BLaER1 (cell line): ENCODE measurements around the gene CTNNBL1.

Source experiments
- H3K27ac ChIP-seq: shearing (Covaris generic); formaldehyde crosslinking; 2 replicates; pipeline ENCODE4 v1.8.1; 2022
- H3K27me3 ChIP-seq: shearing (Covaris generic); formaldehyde crosslinking; 2 replicates; pipeline ENCODE4 v1.8.1; 2022
- H3K36me3 ChIP-seq: shearing (Covaris generic); formaldehyde crosslinking; 2 replicates; pipeline ENCODE4 v1.8.1; 2022
- H3K4me1 ChIP-seq: shearing (Covaris generic); formaldehyde crosslinking; 2 replicates; pipeline ENCODE4 v1.8.1; 2022
- H3K4me2 ChIP-seq: shearing (Covaris generic); formaldehyde crosslinking; 2 replicates; pipeline ENCODE4 v1.8.1; 2022
- H3K4me3 ChIP-seq: shearing (Covaris generic); formaldehyde crosslinking; 2 replicates; pipeline ENCODE4 v1.8.1; 2022
- H3K9ac ChIP-seq: shearing (Covaris generic); formaldehyde crosslinking; 2 replicates; pipeline ENCODE4 v1.8.1; 2022
- H3K9me3 ChIP-seq: shearing (Covaris generic); formaldehyde crosslinking; 2 replicates; pipeline ENCODE4 v1.8.1; 2022
- H4K20me1 ChIP-seq: shearing (Covaris generic); formaldehyde crosslinking; 2 replicates; pipeline ENCODE4 v1.8.1; 2022
- Cebpa-rat ChIP-seq: shearing (Covaris generic); IDR thresholded peaks from 2 replicates; pipeline ENCODE4 v1.8.1; 2022

The CTNNBL1 gene

DNA sequence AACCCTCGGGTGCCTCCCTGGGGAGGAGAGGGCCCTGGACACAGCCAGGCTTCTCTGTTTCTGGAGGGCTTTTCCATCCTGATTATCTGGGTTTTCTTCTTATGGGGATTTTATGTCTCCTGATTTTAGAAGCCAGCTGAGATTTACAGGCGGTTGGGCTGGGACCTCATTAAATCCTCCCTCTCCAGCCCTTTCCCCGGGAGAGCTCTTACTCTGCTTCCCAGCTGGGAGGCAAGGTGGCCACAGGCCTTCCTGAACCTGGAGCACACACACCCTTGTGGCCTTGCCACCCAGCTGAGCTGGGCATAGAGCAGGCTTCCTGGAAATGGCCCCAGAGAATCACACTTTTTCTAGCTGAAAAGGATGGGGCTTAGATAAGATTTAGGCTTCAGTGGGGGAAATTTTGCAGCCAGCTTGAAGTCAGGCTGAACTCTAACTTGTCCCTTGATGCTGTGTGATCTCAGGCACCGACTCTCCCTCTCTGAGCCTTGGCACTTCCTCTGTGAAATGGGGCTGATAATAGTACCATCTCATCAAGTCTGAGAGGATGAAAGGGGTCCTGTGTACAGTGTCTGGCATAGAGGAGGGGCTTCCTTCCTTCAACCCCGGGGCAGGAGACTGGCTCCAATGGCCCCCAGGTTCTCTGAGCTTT is 225.7 kb downstream of the CTNNBL1 start:
- H3K9me3 ChIP-seq = no peaks in the 10 kb centered on the region
- H3K4me3 ChIP-seq = no peak overlapping the region
- no peaks in the 10 kb centered on the region for H4K20me1 ChIP-seq
- H3K4me1 ChIP-seq = peaks cover 16% of the 10 kb centered on the region
- no peak for TF ChIP-seq Cebpa-rat
- H3K9ac ChIP-seq = no peak overlapping the region
- no peak overlapping the region for H3K27ac ChIP-seq
- H3K27me3 ChIP-seq = peaks cover 38% of the 10 kb centered on the region
- H3K4me2 ChIP-seq = no peak overlapping the region
- H3K36me3 ChIP-seq = no peaks in the 10 kb centered on the region

DNA sequence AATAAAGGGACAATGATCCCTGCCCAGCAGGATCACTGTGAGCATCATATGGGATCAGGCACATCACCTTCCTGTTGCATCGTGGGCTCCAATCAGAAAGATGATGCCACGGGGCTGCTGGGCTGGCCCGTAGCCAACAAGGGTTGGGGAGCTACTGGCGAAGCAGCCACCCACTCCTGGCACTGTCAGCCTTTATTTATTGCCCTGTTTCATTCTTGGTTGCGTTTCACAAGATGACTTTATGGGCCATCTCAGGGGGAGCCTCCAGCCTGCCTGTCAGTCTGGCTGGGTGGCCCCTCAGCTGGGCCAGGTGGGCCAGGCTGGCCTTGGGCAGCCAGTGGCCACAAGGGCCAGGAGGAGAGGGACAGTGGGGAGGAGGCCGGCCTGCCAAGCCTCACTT is 226.4 kb downstream of the CTNNBL1 start:
- H3K4me1 ChIP-seq = peaks cover 9% of the 10 kb centered on the region; the same call in 1 of the 2 replicates
- H3K4me2 ChIP-seq = no peak overlapping the region
- TF ChIP-seq Cebpa-rat = no peak
- H3K9ac ChIP-seq = no peak overlapping the region
- peaks cover 31% of the 10 kb centered on the region for H3K27me3 ChIP-seq
- no peak overlapping the region for H3K27ac ChIP-seq
- H3K4me3 ChIP-seq = no peak overlapping the region
- H4K20me1 ChIP-seq = no peaks in the 10 kb centered on the region
- H3K9me3 ChIP-seq = no peaks in the 10 kb centered on the region
- no peaks in the 10 kb centered on the region for H3K36me3 ChIP-seq

DNA sequence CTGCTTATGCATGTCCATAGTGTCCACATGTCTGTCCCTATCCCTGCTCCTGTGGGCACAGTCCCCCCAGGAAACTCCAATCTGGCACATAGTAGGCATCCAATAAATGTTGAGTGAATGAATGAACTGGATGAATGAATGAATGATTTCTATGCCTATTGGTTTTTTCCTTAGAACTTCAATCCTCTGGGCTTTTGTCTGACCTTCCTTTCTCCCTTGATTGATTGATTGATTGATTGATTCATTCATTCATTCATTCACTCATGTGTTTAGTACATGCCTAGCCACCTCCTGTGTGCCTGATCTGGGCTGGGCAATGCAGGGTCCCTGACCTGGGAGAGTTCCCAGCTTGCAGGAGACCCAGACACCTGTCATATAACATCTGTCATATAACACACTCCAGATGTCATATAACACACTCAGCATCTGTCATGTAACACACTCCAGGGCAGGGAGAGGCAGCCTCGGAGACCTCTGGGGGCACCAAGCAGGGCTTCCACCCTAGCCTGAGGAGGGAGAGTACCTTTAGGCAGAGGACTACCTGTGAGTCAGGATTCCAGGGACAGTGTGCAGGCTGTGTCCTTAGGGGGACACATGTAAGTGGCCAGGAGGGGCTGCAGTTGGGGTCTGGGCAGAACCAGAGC is 227.0 kb downstream of the CTNNBL1 start:
- peaks cover 25% of the 10 kb centered on the region for H3K27me3 ChIP-seq
- no peak for TF ChIP-seq Cebpa-rat
- no peak overlapping the region for H3K9ac ChIP-seq
- peaks cover 9% of the 10 kb centered on the region; the same call in 1 of the 2 replicates for H3K4me1 ChIP-seq
- H4K20me1 ChIP-seq = no peaks in the 10 kb centered on the region
- H3K27ac ChIP-seq = no peak overlapping the region
- no peaks in the 10 kb centered on the region for H3K36me3 ChIP-seq
- H3K9me3 ChIP-seq = no peaks in the 10 kb centered on the region
- no peak overlapping the region for H3K4me2 ChIP-seq
- H3K4me3 ChIP-seq = no peak overlapping the region

- H3K9ac ChIP-seq = no peak overlapping the region
- no peak overlapping the region for H3K4me3 ChIP-seq
- no peaks in the 10 kb centered on the region for H4K20me1 ChIP-seq
- no peak overlapping the region for H3K27ac ChIP-seq
- TF ChIP-seq Cebpa-rat = no peak
- H3K4me2 ChIP-seq = no peak overlapping the region
- no peaks in the 10 kb centered on the region for H3K9me3 ChIP-seq
- H3K36me3 ChIP-seq = no peaks in the 10 kb centered on the region
- H3K4me1 ChIP-seq = peaks cover 9% of the 10 kb centered on the region; the same call in 1 of the 2 replicates
- peaks cover 19% of the 10 kb centered on the region for H3K27me3 ChIP-seq
Measured at GRCh38 chr20:37921341-37921929, 227.6 kb downstream of the CTNNBL1 start.
